Neural cell (in vitro differentiated cells): Measurements from ENCODE around the gene ZNF277. TPM values are rescaled to one million over a fixed set of nuclear protein-coding genes. Genes with fewer than 3 reads are reported as not detected.

ENCODE experiments used
- H2AFZ ChIP-seq: fragments of 200-600, 300-800 bp; sonication (generic), shearing (Covaris generic); 2 replicates; pipeline ENCODE4 v1.6.0; 2014; ENCODE audit warnings: low read depth, mild to moderate bottlenecking, antibody characterized with exemption, low read length, moderate library complexity
- H3F3A ChIP-seq: fragments of 200-600 bp; shearing (Covaris generic); 2 replicates; pipeline ENCODE4 v1.6.1; 2016; ENCODE audit warnings: mild to moderate bottlenecking, moderate library complexity, mixed read lengths, antibody characterized with exemption, low read length; ENCODE audit not compliant: insufficient read depth, poor library complexity, severe bottlenecking
- H3K27ac ChIP-seq: fragments of 200-600, 300-800 bp; sonication (generic), shearing (Covaris generic); 2 replicates; pipeline ENCODE4 v1.5.1; 2014; ENCODE audit warnings: mild to moderate bottlenecking, low read length, moderate library complexity
- H3K27me3 ChIP-seq: fragments of 300-800, 200-600 bp; sonication (generic), shearing (Covaris generic); 2 replicates; pipeline ENCODE4 v1.6.0; 2014; ENCODE audit warnings: mild to moderate bottlenecking, low read depth, low read length, moderate library complexity; ENCODE audit not compliant: insufficient read depth
- H3K36me3 ChIP-seq: fragments of 300-800, 200-600 bp; sonication (generic), shearing (Covaris generic); 2 replicates; pipeline ENCODE4 v1.5.1; 2014; ENCODE audit warnings: mild to moderate bottlenecking, antibody characterized with exemption, low read length, moderate library complexity; ENCODE audit not compliant: insufficient read depth
- H3K4me2 ChIP-seq: fragments of 300-800, 200-600 bp; sonication (generic), shearing (Covaris generic); 2 replicates; pipeline ENCODE4 v1.6.0; 2014; ENCODE audit warnings: mild to moderate bottlenecking, low read length
- H3K4me3 ChIP-seq: fragments of 300-800, 200-600 bp; sonication (generic), shearing (Covaris generic); 2 replicates; pipeline ENCODE4 v1.5.1; 2014; ENCODE audit warnings: mild to moderate bottlenecking, low read length, moderate library complexity
- H3K79me2 ChIP-seq: fragments of 200-600 bp; shearing (Covaris generic); replicated peaks from 2 replicates; pipeline ENCODE4 v1.6.0; 2014; ENCODE audit warnings: mild to moderate bottlenecking, low read length, moderate library complexity; ENCODE audit not compliant: insufficient read depth
- H3K9ac ChIP-seq: fragments of 300-800, 200-600 bp; sonication (generic), shearing (Covaris generic); 2 replicates; pipeline ENCODE4 v1.6.1; 2016; ENCODE audit warnings: mild to moderate bottlenecking, low read length, mixed read lengths
- H3K9me2 ChIP-seq: fragments of 200-600 bp; shearing (Covaris generic); 2 replicates; pipeline ENCODE4 v1.6.1; 2016; ENCODE audit warnings: mild to moderate bottlenecking, low read length, mixed read lengths; ENCODE audit not compliant: insufficient read depth
- H3K9me3 ChIP-seq: fragments of 200-600, 300-800 bp; sonication (generic), shearing (Covaris generic); 2 replicates; pipeline ENCODE4 v1.6.1; 2016; ENCODE audit warnings: mild to moderate bottlenecking, mixed run types, low read length, moderate library complexity, mixed read lengths
- H4K20me1 ChIP-seq: fragments of 200-600 bp; shearing (Covaris generic); 2 replicates; pipeline ENCODE4 v1.6.1; 2016; ENCODE audit warnings: mild to moderate bottlenecking, mixed run types; ENCODE audit not compliant: insufficient read depth
- EP300 ChIP-seq: fragments of 450-650 bp; conservative IDR thresholded peaks from 2 replicates; pipeline ENCODE4 v1.6.1; 2014; ENCODE audit warnings: antibody characterized with exemption, mild to moderate bottlenecking, moderate library complexity; ENCODE audit not compliant: poor library complexity, severe bottlenecking
- EZH2 ChIP-seq: fragments of 200-600, 300-800 bp; shearing (Covaris generic), sonication (generic); IDR thresholded peaks from 2 replicates; pipeline ENCODE4 v1.6.1; 2014; ENCODE audit warnings: antibody characterized with exemption, low read length, borderline replicate concordance, mild to moderate bottlenecking; ENCODE audit not compliant: insufficient read depth, poor library complexity, severe bottlenecking
- MXI1 ChIP-seq: fragments of 450-650 bp; conservative IDR thresholded peaks from 2 replicates; pipeline ENCODE4 v1.6.1; 2014; ENCODE audit warnings: antibody characterized with exemption, mild to moderate bottlenecking; ENCODE audit not compliant: poor library complexity, severe bottlenecking
- POLR2AphosphoS5 ChIP-seq: IDR thresholded peaks from 2 replicates; pipeline ENCODE4 v1.6.1; 2012
- RAD21 ChIP-seq: fragments of 450-650 bp; conservative IDR thresholded peaks from 2 replicates; pipeline ENCODE4 v1.6.1; 2014; ENCODE audit warnings: antibody characterized with exemption, mild to moderate bottlenecking, moderate library complexity
- TAF1 ChIP-seq: IDR thresholded peaks from 2 replicates; pipeline ENCODE4 v1.6.1; 2012; ENCODE audit warnings: low read depth
- polyA plus RNA-seq: library from polyadenylated mRNA; depleted of rRNA; stranded (reverse); fragments of >200 nt; gene quantifications from 2 replicates; pipeline ENCODE4 v1.2.3, GENCODE V29; 2014
- TF ChIP-seq, protein P1 (sequence below): fragments of 450-650 bp; IDR thresholded peaks from 2 replicates; pipeline ENCODE4 v1.5.1; 2014; ENCODE audit warnings: antibody characterized with exemption, mild to moderate bottlenecking, moderate library complexity; ENCODE audit not compliant: poor library complexity, severe bottlenecking
- TF ChIP-seq, protein P2 (sequence below): IDR thresholded peaks from 2 replicates; pipeline ENCODE4 v1.6.1; 2012; ENCODE audit warnings: borderline replicate concordance

The ZNF277 gene
- polyA plus RNA-seq, 1 donor from 2014 or later = 30.0 TPM

DNA sequence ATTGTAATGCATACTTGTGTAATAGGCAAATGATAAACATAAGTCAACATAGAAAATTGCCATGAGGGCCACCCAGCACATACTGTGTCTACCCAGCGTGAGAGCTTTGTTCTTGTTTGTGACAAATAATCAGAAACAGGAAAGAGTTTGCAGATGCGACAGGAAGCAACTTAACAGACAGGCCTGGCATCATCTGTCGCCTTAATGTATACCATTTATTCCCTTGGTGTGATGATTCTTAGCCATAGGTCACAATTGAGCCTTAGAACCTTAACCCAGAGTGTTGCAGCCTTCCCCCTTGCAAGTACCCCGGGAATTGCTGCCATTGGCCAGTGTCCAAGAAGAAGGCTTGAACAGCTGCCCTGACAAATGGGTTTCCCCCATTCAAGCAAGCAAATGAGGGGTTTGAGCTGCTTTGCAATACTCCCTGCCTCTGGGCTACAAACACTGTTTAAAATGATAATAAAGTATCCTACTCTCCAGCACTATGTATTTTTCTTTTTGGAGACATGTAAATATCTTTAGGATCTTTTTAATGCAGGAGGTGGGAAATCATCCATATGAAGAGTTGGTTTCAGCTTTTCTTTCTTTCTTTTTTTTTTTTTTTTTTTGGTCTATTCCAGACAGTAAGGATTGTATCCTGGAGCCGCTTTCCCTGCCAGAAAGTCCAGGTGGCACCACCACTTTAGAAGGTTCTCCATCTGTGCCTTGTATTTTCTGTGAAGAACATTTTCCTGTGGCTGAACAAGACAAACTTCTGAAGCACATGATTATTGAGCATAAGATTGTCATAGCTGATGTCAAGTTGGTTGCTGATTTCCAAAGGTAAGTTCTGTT is 80.0 kb downstream of the ZNF277 start:
- H3K9me2 ChIP-seq = no peaks in the 10 kb centered on the region
- no peak overlapping the region for H2AFZ ChIP-seq
- no peaks in the 10 kb centered on the region for H3F3A ChIP-seq
- no peaks in the 10 kb centered on the region for H3K9me3 ChIP-seq
- H3K4me2 ChIP-seq = no peak overlapping the region
- H3K9ac ChIP-seq = no peak overlapping the region
- H3K27me3 ChIP-seq = no peaks in the 10 kb centered on the region
- no peak overlapping the region for H3K27ac ChIP-seq
- no peaks in the 10 kb centered on the region for H4K20me1 ChIP-seq
- H3K36me3 ChIP-seq = no peaks in the 10 kb centered on the region
- TF ChIP-seq EZH2 (no peak), TAF1 (no peak), POLR2AphosphoS5 (no peak)
- TF ChIP-seq, protein P1, sequence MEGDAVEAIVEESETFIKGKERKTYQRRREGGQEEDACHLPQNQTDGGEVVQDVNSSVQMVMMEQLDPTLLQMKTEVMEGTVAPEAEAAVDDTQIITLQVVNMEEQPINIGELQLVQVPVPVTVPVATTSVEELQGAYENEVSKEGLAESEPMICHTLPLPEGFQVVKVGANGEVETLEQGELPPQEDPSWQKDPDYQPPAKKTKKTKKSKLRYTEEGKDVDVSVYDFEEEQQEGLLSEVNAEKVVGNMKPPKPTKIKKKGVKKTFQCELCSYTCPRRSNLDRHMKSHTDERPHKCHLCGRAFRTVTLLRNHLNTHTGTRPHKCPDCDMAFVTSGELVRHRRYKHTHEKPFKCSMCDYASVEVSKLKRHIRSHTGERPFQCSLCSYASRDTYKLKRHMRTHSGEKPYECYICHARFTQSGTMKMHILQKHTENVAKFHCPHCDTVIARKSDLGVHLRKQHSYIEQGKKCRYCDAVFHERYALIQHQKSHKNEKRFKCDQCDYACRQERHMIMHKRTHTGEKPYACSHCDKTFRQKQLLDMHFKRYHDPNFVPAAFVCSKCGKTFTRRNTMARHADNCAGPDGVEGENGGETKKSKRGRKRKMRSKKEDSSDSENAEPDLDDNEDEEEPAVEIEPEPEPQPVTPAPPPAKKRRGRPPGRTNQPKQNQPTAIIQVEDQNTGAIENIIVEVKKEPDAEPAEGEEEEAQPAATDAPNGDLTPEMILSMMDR = no peak
- TF ChIP-seq, protein P2, sequence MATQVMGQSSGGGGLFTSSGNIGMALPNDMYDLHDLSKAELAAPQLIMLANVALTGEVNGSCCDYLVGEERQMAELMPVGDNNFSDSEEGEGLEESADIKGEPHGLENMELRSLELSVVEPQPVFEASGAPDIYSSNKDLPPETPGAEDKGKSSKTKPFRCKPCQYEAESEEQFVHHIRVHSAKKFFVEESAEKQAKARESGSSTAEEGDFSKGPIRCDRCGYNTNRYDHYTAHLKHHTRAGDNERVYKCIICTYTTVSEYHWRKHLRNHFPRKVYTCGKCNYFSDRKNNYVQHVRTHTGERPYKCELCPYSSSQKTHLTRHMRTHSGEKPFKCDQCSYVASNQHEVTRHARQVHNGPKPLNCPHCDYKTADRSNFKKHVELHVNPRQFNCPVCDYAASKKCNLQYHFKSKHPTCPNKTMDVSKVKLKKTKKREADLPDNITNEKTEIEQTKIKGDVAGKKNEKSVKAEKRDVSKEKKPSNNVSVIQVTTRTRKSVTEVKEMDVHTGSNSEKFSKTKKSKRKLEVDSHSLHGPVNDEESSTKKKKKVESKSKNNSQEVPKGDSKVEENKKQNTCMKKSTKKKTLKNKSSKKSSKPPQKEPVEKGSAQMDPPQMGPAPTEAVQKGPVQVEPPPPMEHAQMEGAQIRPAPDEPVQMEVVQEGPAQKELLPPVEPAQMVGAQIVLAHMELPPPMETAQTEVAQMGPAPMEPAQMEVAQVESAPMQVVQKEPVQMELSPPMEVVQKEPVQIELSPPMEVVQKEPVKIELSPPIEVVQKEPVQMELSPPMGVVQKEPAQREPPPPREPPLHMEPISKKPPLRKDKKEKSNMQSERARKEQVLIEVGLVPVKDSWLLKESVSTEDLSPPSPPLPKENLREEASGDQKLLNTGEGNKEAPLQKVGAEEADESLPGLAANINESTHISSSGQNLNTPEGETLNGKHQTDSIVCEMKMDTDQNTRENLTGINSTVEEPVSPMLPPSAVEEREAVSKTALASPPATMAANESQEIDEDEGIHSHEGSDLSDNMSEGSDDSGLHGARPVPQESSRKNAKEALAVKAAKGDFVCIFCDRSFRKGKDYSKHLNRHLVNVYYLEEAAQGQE = no peak
- H3K4me3 ChIP-seq = no peak overlapping the region
- no peaks in the 10 kb centered on the region for H3K79me2 ChIP-seq

DNA sequence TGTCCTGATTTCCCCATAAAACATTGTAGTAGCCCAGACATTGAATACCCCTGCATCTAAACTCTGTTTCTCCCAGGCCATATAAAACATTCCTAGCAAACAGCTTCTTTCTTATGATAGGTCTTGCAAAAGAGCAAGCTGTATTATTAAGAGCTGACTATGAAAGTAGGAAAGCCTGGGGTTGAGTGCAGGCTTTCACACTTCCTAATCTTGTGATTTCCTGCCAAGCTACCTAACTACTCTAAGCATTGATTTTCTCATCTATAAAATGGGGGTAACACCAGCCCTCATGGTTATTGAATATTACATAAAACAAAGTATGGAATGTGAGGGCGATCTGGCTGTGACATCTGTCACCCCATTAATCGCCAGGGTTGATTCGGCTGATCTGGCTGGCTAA is 81.8 kb downstream of the ZNF277 start:
- no peaks in the 10 kb centered on the region for H3K36me3 ChIP-seq
- no peaks in the 10 kb centered on the region for H4K20me1 ChIP-seq
- no peak overlapping the region for H3K9ac ChIP-seq
- no peak overlapping the region for H2AFZ ChIP-seq
- H3K9me2 ChIP-seq = no peaks in the 10 kb centered on the region
- no peaks in the 10 kb centered on the region for H3F3A ChIP-seq
- H3K79me2 ChIP-seq = no peaks in the 10 kb centered on the region
- H3K27me3 ChIP-seq = no peaks in the 10 kb centered on the region
- no peak overlapping the region for H3K4me3 ChIP-seq
- H3K9me3 ChIP-seq = no peaks in the 10 kb centered on the region
- no peak overlapping the region for H3K4me2 ChIP-seq
- no peak overlapping the region for H3K27ac ChIP-seq
- no peak for TF ChIP-seq MXI1
- no peak for TF ChIP-seq EP300
- TF ChIP-seq POLR2AphosphoS5 = no peak
- no peak for TF ChIP-seq TAF1
- TF ChIP-seq EZH2 = no peak
- TF ChIP-seq RAD21 = no peak
- TF ChIP-seq, protein P1 = no peak
- TF ChIP-seq, protein P2 = no peak
